ENCODE data around the gene PHF5A.

Gene PHF5A

DNA sequence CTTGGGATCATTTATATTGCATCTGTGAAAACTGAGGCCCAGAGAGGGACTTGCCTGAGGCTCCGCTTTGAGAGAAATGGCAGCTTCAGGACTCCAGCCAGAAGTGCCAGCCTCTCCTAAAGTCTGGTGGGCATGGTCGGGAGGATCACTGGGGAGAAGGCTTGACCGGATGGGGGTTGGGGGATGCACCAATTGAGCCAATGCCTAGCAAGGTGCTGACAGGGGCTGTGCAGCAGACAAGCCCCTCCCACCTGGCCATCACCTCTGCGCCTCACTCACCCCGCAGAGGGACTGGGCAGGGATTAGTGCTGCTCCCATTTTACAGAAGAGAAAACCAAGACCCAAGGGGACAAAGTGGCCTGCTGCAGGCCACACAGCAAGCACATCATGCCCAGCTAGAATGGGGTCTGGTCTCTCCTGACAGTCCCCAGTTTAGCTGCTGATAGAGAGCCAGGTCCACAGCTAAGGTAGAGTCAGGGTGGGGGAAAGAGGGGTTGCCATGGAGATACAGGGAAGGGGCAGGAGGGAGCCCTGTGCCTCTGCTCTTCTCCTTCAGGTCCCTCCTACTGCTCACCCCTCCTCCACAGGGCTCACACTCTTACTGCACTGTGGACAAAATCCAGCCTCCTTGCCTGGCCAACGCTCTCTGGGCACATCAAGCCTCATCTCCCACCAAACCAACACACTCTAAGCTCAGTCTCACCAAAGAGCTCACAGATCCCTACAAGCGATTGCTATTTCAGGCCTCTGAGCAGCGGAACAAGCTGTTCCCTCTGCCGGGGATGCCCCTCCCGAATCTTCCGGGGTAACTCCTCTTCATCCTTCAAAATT lies 57.3 kb downstream of the PHF5A start:
- DNase-seq (ENCODE audit: low read depth) = no peak
- no peak overlapping the region for H3K4me3 ChIP-seq (ENCODE audit: low read depth, low read length)
- no peak for TF ChIP-seq CTCF (IDR thresholded peaks at IDR 0.05; ENCODE audit: low read depth, low read length, missing control alignments)

DNA sequence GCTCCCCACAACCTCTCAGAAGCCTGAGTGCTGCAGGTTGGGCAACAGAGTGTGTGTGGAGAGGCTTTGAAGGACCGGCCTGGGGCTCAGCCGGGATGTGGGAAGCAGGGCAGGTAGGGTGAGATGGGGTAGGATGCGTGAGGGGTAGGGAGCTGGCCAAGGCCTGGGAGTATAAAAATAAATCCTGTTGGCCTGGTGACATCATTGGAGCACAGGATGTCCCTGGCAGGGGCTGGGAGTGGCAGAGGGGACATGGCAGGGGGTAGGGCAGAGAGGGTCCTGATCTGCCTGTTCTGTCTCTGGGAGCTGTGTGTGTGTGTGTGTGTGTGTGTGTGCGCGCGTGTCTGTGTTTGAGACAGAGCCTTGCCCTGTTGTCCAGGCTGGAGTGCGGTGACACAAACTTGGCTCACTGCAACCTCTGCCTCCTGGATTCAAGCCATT lies 58.2 kb downstream of the PHF5A start:
- H3K4me3 ChIP-seq (ENCODE audit: low read depth, low read length) = no peak overlapping the region
- DNase-seq (ENCODE audit: low read depth) = no peak
- TF ChIP-seq CTCF (IDR thresholded peaks at IDR 0.05; ENCODE audit: low read depth, low read length, missing control alignments) = no peak

Data from GM12864 (cell line).